WTC11 (cell line): Measurements from ENCODE around the gene OSM. TPM values are rescaled to one million over a fixed set of nuclear protein-coding genes. Genes with fewer than 3 reads are reported as not detected.
"Not testable (repeated sequence)": the region's sequence is repeated elsewhere in the genome, so short reads cannot be mapped to it uniquely, and the experiment has no call there.

Experiments used
- ATAC-seq: fragments of 200-7000 bp; cut with Tn5 transposase; 2 replicates; pipeline ENCODE4 v1.10.0; 2021; ENCODE audit warnings: mild to moderate bottlenecking, moderate library complexity
- CTCF ChIA-PET: fragments of 300-600 bp; sonication (Branson Sonifier 250); formaldehyde crosslinking; loops from one replicate; lab custom pipeline; 2021; ENCODE audit warnings: antibody characterized with exemption; lab: Charles Lee
- POLR2A ChIA-PET: fragments of 350-600 bp; sonication (Branson Sonifier 250); formaldehyde crosslinking; loops from one replicate; lab custom pipeline; 2021; ENCODE audit warnings: antibody characterized with exemption; lab: Charles Lee
- DNase-seq: peaks from one replicate; pipeline ENCODE4 v3.0.0; 2021; ENCODE audit warnings: low spot score
- H3K27ac Mint-ChIP-seq: 2 replicates; pipeline ENCODE4 v1.8.0; 2021; ENCODE audit warnings: mixed read lengths
- H3K27me3 Mint-ChIP-seq: 2 replicates; pipeline ENCODE4 v1.8.0; 2021; ENCODE audit warnings: low read depth, mild to moderate bottlenecking, moderate library complexity, mixed read lengths
- H3K36me3 Mint-ChIP-seq: 2 replicates; pipeline ENCODE4 v1.8.0; 2021; ENCODE audit warnings: mixed read lengths
- H3K4me1 Mint-ChIP-seq: 2 replicates; pipeline ENCODE4 v1.8.0; 2022; ENCODE audit warnings: mixed read lengths
- H3K4me3 Mint-ChIP-seq: 2 replicates; pipeline ENCODE4 v1.8.0; 2021; ENCODE audit warnings: mild to moderate bottlenecking, moderate library complexity, mixed read lengths
- H3K9me3 Mint-ChIP-seq: 2 replicates; pipeline ENCODE4 v1.8.0; 2021; ENCODE audit warnings: mixed read lengths
- ARID4B ChIP-seq: sonication (generic); formaldehyde crosslinking; IDR thresholded peaks from 2 replicates; pipeline ENCODE4 v1.8.0; 2023; ENCODE audit warnings: missing genetic modification reagents, mild to moderate bottlenecking, borderline replicate concordance
- ATF3 ChIP-seq: sonication (generic); formaldehyde crosslinking; conservative IDR thresholded peaks from 2 replicates; pipeline ENCODE4 v1.8.1; 2022; ENCODE audit warnings: mild to moderate bottlenecking, missing genetic modification reagents
- CREM ChIP-seq: sonication (generic); formaldehyde crosslinking; IDR thresholded peaks from 2 replicates; pipeline ENCODE4 v1.8.1; 2022; ENCODE audit warnings: mild to moderate bottlenecking, missing genetic modification reagents, moderate library complexity
- E2F5 ChIP-seq: sonication (generic); formaldehyde crosslinking; IDR thresholded peaks from 2 replicates; pipeline ENCODE4 v1.8.1; 2022; ENCODE audit warnings: mild to moderate bottlenecking, moderate library complexity, missing genetic modification reagents
- FOXJ3 ChIP-seq: sonication (generic); formaldehyde crosslinking; IDR thresholded peaks from 2 replicates; pipeline ENCODE4 v1.9.0; 2021; ENCODE audit warnings: missing genetic modification reagents, mild to moderate bottlenecking, borderline replicate concordance
- FOXK1 ChIP-seq: sonication (generic); formaldehyde crosslinking; IDR thresholded peaks from 2 replicates; pipeline ENCODE4 v1.8.0; 2022; ENCODE audit warnings: mild to moderate bottlenecking, moderate library complexity, missing genetic modification reagents
- FOXP4 ChIP-seq: sonication (generic); formaldehyde crosslinking; IDR thresholded peaks from 2 replicates; pipeline ENCODE4 v1.8.0; 2022; ENCODE audit warnings: mild to moderate bottlenecking, missing genetic modification reagents
- GRHL2 ChIP-seq: fragments of 250-450 bp; sonication (Bioruptor Pico); IDR thresholded peaks from 2 replicates; pipeline ENCODE4 v1.8.0; 2022; ENCODE audit warnings: mild to moderate bottlenecking, moderate library complexity; ENCODE audit not compliant: insufficient replicate concordance, severe bottlenecking
- MAX ChIP-seq: sonication (generic); formaldehyde crosslinking; IDR thresholded peaks from 2 replicates; pipeline ENCODE4 v1.8.0; 2022; ENCODE audit warnings: mild to moderate bottlenecking, missing genetic modification reagents
- MYBL2 ChIP-seq: sonication (generic); formaldehyde crosslinking; IDR thresholded peaks from 2 replicates; pipeline ENCODE4 v1.8.1; 2023; ENCODE audit warnings: mild to moderate bottlenecking, moderate library complexity, missing genetic modification reagents
- PRRX2 ChIP-seq: fragments of 250-450 bp; sonication (Bioruptor Pico); IDR thresholded peaks from 2 replicates; pipeline ENCODE4 v1.8.0; 2021; ENCODE audit warnings: mild to moderate bottlenecking
- RELA ChIP-seq: sonication (generic); formaldehyde crosslinking; IDR thresholded peaks from 2 replicates; pipeline ENCODE4 v1.8.1; 2022; ENCODE audit warnings: missing genetic modification reagents, mild to moderate bottlenecking, borderline replicate concordance
- SMAD4 ChIP-seq: sonication (generic); formaldehyde crosslinking; IDR thresholded peaks from 2 replicates; pipeline ENCODE4 v1.8.0; 2022; ENCODE audit warnings: mild to moderate bottlenecking, missing genetic modification reagents
- SP1 ChIP-seq: sonication (generic); formaldehyde crosslinking; conservative IDR thresholded peaks from 2 replicates; pipeline ENCODE4 v1.8.1; 2022; ENCODE audit warnings: missing genetic modification reagents
- TEAD1 ChIP-seq: sonication (generic); formaldehyde crosslinking; IDR thresholded peaks from 2 replicates; pipeline ENCODE4 v1.8.0; 2022; ENCODE audit warnings: mild to moderate bottlenecking, missing genetic modification reagents
- ZBTB43 ChIP-seq: sonication (generic); formaldehyde crosslinking; IDR thresholded peaks from 2 replicates; pipeline ENCODE4 v1.8.1; 2023; ENCODE audit warnings: mild to moderate bottlenecking, missing genetic modification reagents
- ZNF121 ChIP-seq: sonication (generic); formaldehyde crosslinking; IDR thresholded peaks from 2 replicates; pipeline ENCODE4 v1.8.0; 2023; ENCODE audit warnings: missing genetic modification reagents
- ZNF423 ChIP-seq: fragments of 250-450 bp; sonication (Bioruptor Pico); IDR thresholded peaks from 2 replicates; pipeline ENCODE4 v2.1.2; 2022; ENCODE audit warnings: mild to moderate bottlenecking, moderate library complexity
- total RNA-seq: library from RNA; stranded (reverse); gene quantifications from 3 replicates; pipeline ENCODE4 v1.2.3, GENCODE V29; 2021

OSM gene
- total RNA-seq, 1 experiment from 2014 or later = not detected

GRCh38 chr22:30234325-30234724 is 32.3 kb downstream of the OSM start:
- CTCF ChIA-PET = interaction anchor here (0.6 to 3.6 kb wide), 4 partner anchors 19 to 608 kb away, joined by 3 to 15 read pairs (median 6); partner anchors contain the start of gene CASTOR1
- H3K4me3 Mint-ChIP-seq, H3K36me3 Mint-ChIP-seq: not testable (repeated sequence)
- peak; percentile 70; the same call in 1 of the 2 replicates for TF ChIP-seq ZNF121
- TF ChIP-seq, all 79 proteins: peak for 1; not testable (repeated sequence) for 78
- ATAC-seq, DNase-seq, H3K27me3 Mint-ChIP-seq, H3K27ac Mint-ChIP-seq, H3K9me3 Mint-ChIP-seq, POLR2A ChIA-PET: not testable (repeated sequence)
- H3K4me1 Mint-ChIP-seq = peaks cover 53% of the 10 kb centered on the region

- no peak for TF ChIP-seq GRHL2
- peak; percentile 86; the same call in 1 of the 2 replicates for TF ChIP-seq ZNF121
- H3K9me3 Mint-ChIP-seq = no peaks in the 10 kb centered on the region
- ChIA-PET CTCF (interaction anchor here (0.8 to 3.6 kb wide), 3 partner anchors 22 to 55 kb away, joined by 3 to 15 read pairs (median 3); partner anchors contain the start of gene CASTOR1), POLR2A (no interaction called here)
- H3K27ac Mint-ChIP-seq = no peak overlapping the region
- no peaks in the 10 kb centered on the region; the same call in 1 of the 2 replicates for H3K27me3 Mint-ChIP-seq
- ATAC-seq (no peak), DNase-seq (no peak)
- peaks cover 49% of the 10 kb centered on the region for H3K4me1 Mint-ChIP-seq
- H3K36me3 Mint-ChIP-seq = no peaks in the 10 kb centered on the region
- H3K4me3 Mint-ChIP-seq = no peak overlapping the region
These were observed 33.1 kb downstream of the OSM start for GRCh38 chr22:30233582-30233981.

- DNase-seq (no peak), ATAC-seq (no peak; the same call in 1 of the 2 replicates)
- Mint-ChIP-seq H3K36me3 (no peaks in the 10 kb centered on the region), H3K27ac (no peak overlapping the region), H3K27me3 (no peaks in the 10 kb centered on the region; the same call in 1 of the 2 replicates), H3K4me3 (no peak overlapping the region), H3K4me1 (peaks cover 50% of the 10 kb centered on the region), H3K9me3 (no peaks in the 10 kb centered on the region)
- ChIA-PET POLR2A (no interaction called here), CTCF (interaction anchor here (0.8 to 3.6 kb wide), 4 partner anchors 23 to 125 kb away, joined by 3 to 15 read pairs (median 3); partner anchors contain the start of gene CASTOR1)
- peak; percentile 22 for TF ChIP-seq ZNF423 (CRISPR knock-in tag)
- TF ChIP-seq SMAD4 (CRISPR knock-in tag) = no peak
These were observed 33.9 kb downstream of the OSM start for GRCh38 chr22:30232716-30233218.

- DNase-seq (no peak), ATAC-seq (no peak)
- H3K27ac Mint-ChIP-seq = no peak overlapping the region
- no peak for TF ChIP-seq RELA (CRISPR knock-in tag)
- no peak for TF ChIP-seq TEAD1 (CRISPR knock-in tag)
- TF ChIP-seq SMAD4 (CRISPR knock-in tag) = no peak
- TF ChIP-seq FOXJ3 (CRISPR knock-in tag) = no peak
- TF ChIP-seq MYBL2 = no peak
- no peak for TF ChIP-seq ZBTB43
- no peak for TF ChIP-seq MAX (CRISPR knock-in tag)
- TF ChIP-seq FOXP4 (CRISPR knock-in tag) = no peak
- TF ChIP-seq PRRX2 (CRISPR knock-in tag) = no peak
- no peak for TF ChIP-seq SP1 (CRISPR knock-in tag)
- TF ChIP-seq CREM (CRISPR knock-in tag) = no peak
- no peak for TF ChIP-seq E2F5 (CRISPR knock-in tag)
- TF ChIP-seq ATF3 (CRISPR knock-in tag) = no peak
- no peak for TF ChIP-seq ARID4B (CRISPR knock-in tag)
- no peak for TF ChIP-seq FOXK1 (CRISPR knock-in tag)
- CTCF ChIA-PET = interaction anchor here (1.2 kb wide), 1 partner anchor 16 kb away, joined by 3 read pairs; no protein-coding TSS in a partner anchor
- no peaks in the 10 kb centered on the region for H3K9me3 Mint-ChIP-seq
- no peaks in the 10 kb centered on the region for H3K36me3 Mint-ChIP-seq
- peaks cover 34% of the 10 kb centered on the region for H3K4me1 Mint-ChIP-seq
- POLR2A ChIA-PET = no interaction called here
- H3K4me3 Mint-ChIP-seq = no peak overlapping the region
- H3K27me3 Mint-ChIP-seq = no peaks in the 10 kb centered on the region
These were observed 35.7 kb downstream of the OSM start for GRCh38 chr22:30230787-30231461.
